HG03108 (cell line): Measurements from ENCODE around the gene CLTB.
A peak's percentile ranks its signal among the peaks of the same experiment; 100 is the strongest.

Experiments
- ATAC-seq: cut with Tn5 transposase; IDR thresholded peaks from one replicate; pipeline ENCODE4 v1.9.1; 2021; ENCODE audit warnings: moderate library complexity; ENCODE audit not compliant: unreplicated experiment

The CLTB gene

GRCh38 chr5:176383961-176384360, 32.4 kb downstream of the CLTB start:
- ATAC-seq, result no peak

DNA sequence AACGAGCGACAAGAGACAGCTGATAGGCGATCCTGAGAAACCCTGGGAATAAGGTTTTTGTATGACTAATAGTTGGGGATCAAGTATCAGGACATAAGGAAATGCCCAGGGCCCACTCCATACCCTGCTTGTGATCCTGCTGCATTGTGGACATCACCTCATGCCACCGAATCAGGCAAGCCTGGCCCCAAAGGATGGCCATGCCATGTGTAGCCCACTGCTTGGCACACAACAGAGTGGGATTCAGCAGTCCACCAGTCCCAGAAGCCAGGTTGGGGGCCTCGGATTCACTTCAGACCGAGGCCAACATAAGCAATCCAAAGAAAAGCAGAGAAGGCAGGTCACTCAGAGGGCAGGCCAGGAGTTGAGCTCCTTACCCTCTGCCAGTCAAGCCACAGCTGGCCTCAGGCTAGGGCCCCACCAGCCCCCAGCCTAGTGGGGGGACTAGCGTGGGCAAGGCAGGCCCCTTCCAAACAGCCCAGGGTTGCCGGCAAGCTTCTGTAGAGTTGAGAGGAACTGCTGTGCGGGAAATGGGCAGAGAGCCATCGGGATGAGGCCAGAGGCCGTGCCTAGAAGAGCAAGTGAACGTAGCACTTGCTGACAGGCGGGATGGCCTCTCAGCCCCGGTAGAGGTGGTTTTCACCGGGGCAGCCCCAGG, 33.0 kb downstream of the CLTB start:
- no peak for ATAC-seq

- no peak for ATAC-seq
Observed at GRCh38 chr5:176382721-176383120, 33.6 kb downstream of the CLTB start.

GRCh38 chr5:176381979-176382378, 34.4 kb downstream of the CLTB start:
- ATAC-seq, result no peak

GRCh38 chr5:176381423-176381822, 34.9 kb downstream of the CLTB start:
- no peak for ATAC-seq

GRCh38 chr5:176379881-176380280, 36.5 kb downstream of the CLTB start:
- no peak for ATAC-seq

- no peak for ATAC-seq
Observed at GRCh38 chr5:176373100-176373818, 43.1 kb downstream of the CLTB start.

GRCh38 chr5:176371621-176372539, 44.5 kb downstream of the CLTB start:
- ATAC-seq, result no peak

DNA sequence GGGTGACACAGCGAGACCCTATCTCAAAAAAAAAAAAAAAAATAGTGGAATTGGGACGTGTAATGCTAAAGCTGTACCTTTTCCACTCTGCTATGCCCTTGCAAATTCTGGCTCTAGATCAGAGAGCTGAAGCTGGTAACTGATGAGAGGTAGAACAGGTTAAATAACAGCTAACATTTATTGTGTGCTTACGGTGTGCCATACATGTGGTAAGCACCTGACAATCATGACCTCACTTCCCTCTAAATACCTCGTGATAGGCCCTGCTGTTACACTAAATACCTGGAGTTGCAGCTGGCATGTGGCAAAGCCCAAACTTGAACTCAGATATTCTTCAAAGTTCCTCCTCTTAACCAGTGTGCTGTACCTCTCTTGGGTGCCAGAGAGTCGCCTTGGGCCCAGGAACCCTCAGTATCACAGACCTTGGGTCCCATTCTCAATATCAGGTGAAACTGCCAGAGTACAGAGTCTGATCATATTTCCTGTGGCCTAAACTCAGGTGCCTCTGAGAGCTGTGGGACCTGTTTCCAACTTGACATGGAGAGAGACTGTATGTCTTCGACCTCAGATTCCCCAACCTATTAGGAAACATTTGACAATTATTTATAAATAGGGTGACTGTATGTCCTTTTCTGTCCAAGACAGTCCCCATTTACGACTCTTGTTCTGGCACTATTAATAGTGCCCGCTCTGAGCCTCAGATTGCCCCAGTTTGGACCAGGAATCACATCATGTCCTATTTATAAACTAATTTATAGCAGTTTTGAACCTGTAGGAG, 46.2 kb downstream of the CLTB start:
- ATAC-seq, result no peak

- ATAC-seq, result no peak
Observed at GRCh38 chr5:176368726-176369125, 47.6 kb downstream of the CLTB start.

GRCh38 chr5:176366232-176366894, 50.0 kb downstream of the CLTB start:
- ATAC-seq, result no peak

DNA sequence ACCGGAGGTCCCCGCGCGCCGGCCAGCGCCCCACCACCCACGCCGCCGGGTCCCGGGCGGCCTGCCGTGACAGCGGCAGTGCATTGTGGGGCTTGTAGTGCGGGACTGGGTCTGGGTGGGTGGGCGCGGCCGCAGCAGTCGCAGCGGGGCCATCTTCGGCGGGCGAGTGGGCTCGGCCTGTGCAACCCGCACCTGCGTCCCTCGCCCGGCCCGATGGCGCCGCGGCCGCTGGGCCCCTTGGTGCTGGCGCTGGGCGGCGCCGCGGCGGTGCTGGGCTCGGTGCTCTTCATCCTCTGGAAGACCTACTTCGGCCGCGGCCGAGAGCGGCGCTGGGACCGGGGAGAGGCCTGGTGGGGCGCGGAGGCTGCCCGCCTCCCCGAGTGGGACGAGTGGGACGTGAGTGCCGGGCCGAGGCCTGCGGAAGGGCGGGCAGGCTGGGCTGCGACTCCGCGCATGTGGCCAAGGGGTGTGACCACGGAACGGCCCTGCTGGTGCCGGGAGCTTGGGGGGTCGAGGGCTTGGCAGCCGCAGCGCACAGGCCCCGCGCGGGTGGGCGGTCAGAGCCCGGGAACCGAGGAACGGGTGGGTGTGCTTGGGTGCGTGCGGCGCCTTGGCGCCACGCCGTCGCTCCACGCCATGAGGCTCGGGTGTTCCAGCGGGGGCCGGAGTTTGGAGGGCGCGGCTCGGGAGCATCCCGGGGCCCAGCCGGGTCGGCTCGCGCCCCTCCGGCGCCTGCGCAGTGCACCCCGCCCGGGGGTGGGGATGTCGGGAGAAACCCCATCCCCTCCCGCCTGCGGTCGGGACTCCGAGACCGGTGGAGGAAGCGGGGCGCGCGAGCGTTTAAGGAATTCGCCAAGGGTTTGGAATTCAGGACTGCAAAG, 50.7 kb downstream of the CLTB start, which contains the start of gene ARL10:
Gene ARL10, plus strand, starts transcription at position 137 of the 881 bp plus-strand sequence. Its CDS starts 77 bp downstream, at position 214.
- no peak for ATAC-seq

DNA sequence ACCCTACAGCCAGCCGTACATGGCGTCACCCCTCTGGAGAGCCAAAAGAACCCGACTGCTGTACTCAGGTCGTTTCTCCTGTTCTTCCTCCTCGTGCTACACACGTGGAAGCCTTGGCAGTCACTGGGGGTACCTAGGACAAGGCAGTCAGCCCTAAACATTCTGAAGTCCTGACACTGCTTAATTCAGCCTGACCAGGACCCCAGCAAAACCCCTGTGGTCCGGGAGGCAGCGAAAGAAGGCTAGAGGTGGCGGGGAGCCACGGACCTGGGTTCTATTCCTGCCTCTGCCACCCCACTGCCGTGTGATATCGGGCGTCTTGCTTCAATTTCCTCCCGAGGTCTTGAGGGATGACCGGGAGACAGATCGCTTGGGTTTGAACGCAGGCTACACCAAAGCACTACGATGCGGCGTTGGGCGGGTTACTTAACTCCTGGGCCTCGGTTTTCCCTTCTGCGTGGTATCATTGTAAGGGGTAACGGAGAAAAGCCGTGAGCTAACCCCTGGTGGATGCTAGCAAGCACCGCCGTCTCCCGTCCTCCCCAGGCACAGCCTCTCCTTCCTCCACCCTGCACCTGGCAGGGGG, 51.5 kb downstream of the CLTB start:
- no peak for ATAC-seq

GRCh38 chr5:176362233-176362490, 54.2 kb downstream of the CLTB start:
- ATAC-seq, result no peak

GRCh38 chr5:176361437-176362232, 54.7 kb downstream of the CLTB start, which contains the start of gene KIAA1191:
TSS of gene KIAA1191 (minus strand) at chr5:176361764. CDS start at chr5:176359508, 2,256 bp downstream.
- ATAC-seq, result peak; percentile 92

DNA sequence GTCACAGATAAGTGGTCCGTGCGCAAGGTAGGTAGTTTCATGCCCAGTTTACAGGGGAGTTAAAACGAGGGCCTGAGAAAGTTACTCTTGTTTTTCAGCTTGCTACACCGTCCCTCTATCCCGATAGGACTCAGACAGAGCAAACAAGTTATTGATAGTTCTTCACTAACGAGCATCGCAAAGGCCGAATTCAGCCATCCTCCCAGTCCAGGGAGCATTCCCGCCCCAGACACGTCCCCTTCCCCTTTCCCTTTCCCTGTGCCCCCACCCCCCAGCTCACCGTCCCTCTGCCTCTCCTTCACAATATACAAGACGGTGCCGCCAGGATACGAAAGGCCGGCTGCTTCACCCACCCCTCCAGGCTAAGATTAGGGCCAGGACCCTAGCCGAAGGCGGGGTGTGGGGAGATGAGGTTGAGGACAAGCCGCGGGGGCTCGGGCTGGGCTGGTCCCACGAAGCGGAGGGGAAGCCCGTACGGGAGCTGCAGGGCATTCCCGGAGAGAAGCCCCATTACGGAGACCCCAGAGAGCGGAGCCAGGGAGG, 55.4 kb downstream of the CLTB start:
- peak; percentile 4 for ATAC-seq

DNA sequence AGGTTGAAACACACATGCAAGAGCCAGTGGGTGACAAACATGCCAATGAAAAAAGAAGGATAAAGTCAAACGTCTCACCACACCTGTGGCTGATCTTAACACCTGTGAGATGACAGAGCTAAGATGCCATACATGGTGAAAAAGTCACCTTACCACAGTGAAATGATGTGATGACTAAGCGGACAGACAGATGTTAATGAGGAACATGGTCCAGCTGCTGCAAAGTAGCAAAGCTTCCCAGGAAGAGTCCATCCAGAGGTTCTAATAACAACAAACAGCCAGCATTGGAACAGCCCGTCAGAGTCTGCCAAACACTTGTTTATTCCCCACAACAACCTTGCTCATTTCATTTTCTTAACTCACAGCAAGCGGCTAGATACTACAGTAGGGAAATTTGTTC, 56.7 kb downstream of the CLTB start:
- ATAC-seq, result no peak

GRCh38 chr5:176356179-176356566, 60.2 kb downstream of the CLTB start:
- ATAC-seq, result no peak
